G401.6 (cell line): ENCODE results near the gene GPC6.

Experiments
- FAIRE-seq: peaks from 2 replicates; lab custom pipeline; 2012; peaks lifted over from hg19 to GRCh38; lab: Jason Lieb, UNC

The GPC6 gene

GRCh38 chr13:93231867-93232266, 5.3 kb downstream of the GPC6 start:
- FAIRE-seq, result no peak

GRCh38 chr13:93233997-93234416, 7.4 kb downstream of the GPC6 start:
- no peak for FAIRE-seq

GRCh38 chr13:93234459-93234858, 7.9 kb downstream of the GPC6 start:
- FAIRE-seq, result no peak

- FAIRE-seq, result no peak
Measured at GRCh38 chr13:93235258-93236015, 8.8 kb downstream of the GPC6 start.

GRCh38 chr13:93238711-93239110, 12.1 kb downstream of the GPC6 start:
- FAIRE-seq, result no peak

GRCh38 chr13:93243375-93244063, 16.9 kb downstream of the GPC6 start:
- FAIRE-seq, result no peak

GRCh38 chr13:93244141-93244917, 17.7 kb downstream of the GPC6 start:
- no peak for FAIRE-seq

GRCh38 chr13:93244918-93245280, 18.3 kb downstream of the GPC6 start:
- FAIRE-seq, result no peak

GRCh38 chr13:93246069-93246468, 19.5 kb downstream of the GPC6 start:
- FAIRE-seq, result no peak

- no peak for FAIRE-seq
Measured at GRCh38 chr13:93248627-93249047, 22.0 kb downstream of the GPC6 start.

GRCh38 chr13:93249364-93250306, 23.0 kb downstream of the GPC6 start:
- no peak for FAIRE-seq

- no peak for FAIRE-seq
Measured at GRCh38 chr13:93254775-93255174, 28.2 kb downstream of the GPC6 start.

- no peak for FAIRE-seq
Measured at GRCh38 chr13:93256998-93257397, 30.4 kb downstream of the GPC6 start.

- FAIRE-seq, result no peak
Measured at GRCh38 chr13:93259527-93260080, 33.0 kb downstream of the GPC6 start.

- no peak for FAIRE-seq
Measured at GRCh38 chr13:93260591-93260990, 34.0 kb downstream of the GPC6 start.

- no peak for FAIRE-seq
Measured at GRCh38 chr13:93262729-93263345, 36.2 kb downstream of the GPC6 start.

GRCh38 chr13:93264876-93265275, 38.3 kb downstream of the GPC6 start:
- no peak for FAIRE-seq

GRCh38 chr13:93265800-93266199, 39.2 kb downstream of the GPC6 start:
- no peak for FAIRE-seq

- no peak for FAIRE-seq
Measured at GRCh38 chr13:93266681-93267080, 40.1 kb downstream of the GPC6 start.

GRCh38 chr13:93268327-93269028, 41.9 kb downstream of the GPC6 start:
- FAIRE-seq, result no peak
